Head of caudate nucleus (tissue), 42 donors: ENCODE results near the gene CCSER1.
"Not testable (repeated sequence)": the region's sequence is repeated elsewhere in the genome, so short reads cannot be mapped to it uniquely, and the experiment has no call there.

Experiments
- DNase-seq, 42 donors: peaks; one replicate each; pipeline versions ENCODE4 v3.0.0 to v3.0.0-alpha.2; 2020 to 2021; ENCODE audit warnings: mixed read lengths in 7 of 42
- intact Hi-C: fragments of 100-400 bp; cut with DNase I; formaldehyde crosslinking; loops from one replicate; pipeline ENCODE4 v1.15.0; 2022

The CCSER1 gene

DNA sequence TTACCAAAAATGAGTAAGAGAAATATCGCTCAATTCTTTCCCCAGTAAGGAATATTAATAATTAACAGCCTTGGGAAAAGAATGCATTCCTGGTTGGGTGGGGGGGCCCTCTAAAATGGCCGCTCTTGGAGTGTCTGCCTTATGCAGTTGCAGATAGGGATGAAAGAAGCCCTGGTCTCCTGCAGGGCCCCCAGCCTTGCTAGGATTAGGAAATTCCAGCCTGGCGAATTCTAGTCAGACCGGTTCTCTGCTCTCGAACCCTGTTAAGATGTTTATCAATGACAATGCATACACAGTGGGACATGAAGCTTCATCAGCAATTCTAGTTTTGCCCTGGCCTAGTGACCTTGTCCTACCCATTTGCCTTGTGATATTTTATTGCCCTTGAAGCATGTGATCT lies 1128.8 kb downstream of the CCSER1 start:
- intact Hi-C loops, result no loop called here

DNA sequence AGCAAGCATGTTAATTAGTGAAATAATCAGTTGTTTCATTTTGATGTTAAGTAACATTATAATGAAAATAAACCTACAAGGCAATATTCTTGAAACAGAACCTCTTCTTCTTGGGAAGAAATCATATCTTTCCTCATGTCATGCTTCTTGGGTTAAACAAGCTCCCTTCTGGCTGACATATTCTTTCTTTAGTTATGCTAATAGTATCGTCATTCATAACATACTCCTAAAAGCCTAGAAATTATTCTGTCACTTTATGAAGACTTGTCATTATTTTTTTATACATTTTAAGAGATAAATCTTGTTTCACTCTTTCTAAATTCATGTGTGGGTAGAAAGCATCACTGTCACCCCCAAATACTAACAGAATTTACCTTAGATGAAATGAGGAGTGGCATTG lies 1129.6 kb downstream of the CCSER1 start:
- intact Hi-C loops, result no loop called here
- DNase-seq, result no peak

More for the DNA sequence above, 1128.8 kb downstream of the CCSER1 start:
- DNase-seq, result no peak

DNA sequence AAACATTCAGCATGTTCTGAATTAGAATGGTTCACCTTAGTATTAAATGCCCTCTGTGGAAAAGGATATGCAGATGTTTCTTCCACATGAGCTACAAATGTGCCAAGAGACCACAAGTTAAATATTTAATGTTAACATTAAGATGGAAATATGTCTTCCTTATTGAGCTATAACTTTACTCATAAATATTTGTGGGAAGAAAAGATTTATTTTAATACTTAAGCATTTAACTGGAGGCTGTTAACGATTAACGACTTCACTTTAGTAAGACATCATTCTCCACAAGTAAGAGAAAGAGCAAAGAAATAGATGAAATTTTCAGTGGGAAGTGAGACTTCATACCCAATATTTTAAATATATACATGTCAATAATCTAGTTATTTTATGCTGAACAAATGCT lies 1130.5 kb downstream of the CCSER1 start:
- intact Hi-C loops, result no loop called here

DNA sequence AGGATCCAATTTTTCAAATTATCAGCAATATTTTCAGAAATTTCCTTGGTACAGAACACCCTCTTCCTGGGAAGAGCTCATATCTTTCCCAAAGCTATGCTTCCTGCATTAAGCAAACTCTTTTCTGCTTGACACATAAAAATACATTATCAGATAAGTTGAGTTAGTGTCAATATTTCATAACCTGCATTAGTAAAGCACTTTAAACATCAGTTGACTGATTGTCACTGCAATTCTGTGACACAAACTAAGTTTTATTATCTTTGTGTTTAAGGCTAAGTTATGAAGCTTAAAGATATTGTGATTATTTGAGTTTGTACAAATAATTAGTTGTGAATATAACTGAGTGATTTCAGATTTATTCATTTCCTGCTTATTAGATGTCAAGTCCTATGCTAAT lies 1131.1 kb downstream of the CCSER1 start:
- no peak for DNase-seq
- intact Hi-C loops, result no loop called here

More for the DNA sequence above, 1130.5 kb downstream of the CCSER1 start:
- no peak for DNase-seq

DNA sequence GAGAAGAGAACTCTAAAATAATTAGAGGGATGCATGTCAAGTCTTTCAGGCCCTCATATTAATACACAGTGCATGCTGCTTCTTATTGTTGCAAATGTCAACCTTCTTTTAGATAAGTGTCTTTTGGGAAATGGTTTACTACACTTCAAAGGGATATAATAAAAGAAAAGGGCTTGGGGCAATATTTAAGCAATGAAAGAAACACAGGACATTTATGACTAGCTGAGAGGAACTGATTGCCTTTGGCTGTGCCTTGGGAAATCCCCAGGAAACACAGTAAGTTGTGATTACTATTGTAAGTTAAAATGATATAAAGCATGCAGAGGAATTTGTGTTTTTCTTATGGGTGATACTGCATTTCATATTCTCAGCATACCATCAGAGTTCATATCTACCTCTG lies 1140.3 kb downstream of the CCSER1 start:
- DNase-seq, result no peak
- intact Hi-C loops, result no loop called here

DNA sequence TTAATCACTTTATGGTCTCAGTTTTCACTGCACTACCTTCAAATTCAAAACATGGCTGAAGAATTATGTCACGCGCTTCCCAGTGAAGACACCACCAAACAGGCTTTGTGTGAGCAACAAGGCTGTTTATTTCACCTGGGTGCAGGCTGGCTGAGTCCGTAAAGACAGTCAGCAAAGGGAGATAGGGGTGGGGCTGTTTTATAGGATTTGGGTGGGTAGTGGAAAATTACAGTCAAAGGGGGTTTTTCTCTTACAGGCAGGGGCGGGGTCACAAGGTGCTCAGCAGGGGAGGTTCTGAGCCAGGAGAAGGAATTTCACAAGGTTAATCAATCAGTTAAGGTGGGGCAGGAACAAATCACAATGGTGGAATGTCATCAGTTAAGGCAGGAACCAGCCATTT lies 1141.3 kb downstream of the CCSER1 start:
- DNase-seq, result not testable (repeated sequence)

DNA sequence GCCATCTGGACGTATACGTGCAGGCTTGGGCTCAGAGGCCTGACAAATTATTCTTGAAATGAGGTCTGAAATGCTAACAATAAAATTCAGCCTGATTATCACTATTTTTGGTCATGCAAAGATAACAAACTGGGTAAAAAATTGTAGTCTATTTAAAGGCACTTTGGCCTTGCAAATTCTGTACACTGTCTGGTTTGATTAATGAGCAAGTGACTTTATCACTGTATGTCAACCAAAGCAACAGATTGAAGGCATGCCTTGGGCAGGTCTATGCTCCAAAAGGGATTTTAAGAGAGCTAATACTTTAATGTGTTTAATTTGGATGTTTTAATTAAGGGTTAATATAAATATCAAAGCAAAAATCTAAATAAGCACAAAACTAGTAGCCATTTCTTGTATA lies 1141.7 kb downstream of the CCSER1 start:
- DNase-seq, result no peak
- intact Hi-C loops, result no loop called here

More for the DNA sequence above, 1141.3 kb downstream of the CCSER1 start:
- intact Hi-C loops, result not testable (repeated sequence)

DNA sequence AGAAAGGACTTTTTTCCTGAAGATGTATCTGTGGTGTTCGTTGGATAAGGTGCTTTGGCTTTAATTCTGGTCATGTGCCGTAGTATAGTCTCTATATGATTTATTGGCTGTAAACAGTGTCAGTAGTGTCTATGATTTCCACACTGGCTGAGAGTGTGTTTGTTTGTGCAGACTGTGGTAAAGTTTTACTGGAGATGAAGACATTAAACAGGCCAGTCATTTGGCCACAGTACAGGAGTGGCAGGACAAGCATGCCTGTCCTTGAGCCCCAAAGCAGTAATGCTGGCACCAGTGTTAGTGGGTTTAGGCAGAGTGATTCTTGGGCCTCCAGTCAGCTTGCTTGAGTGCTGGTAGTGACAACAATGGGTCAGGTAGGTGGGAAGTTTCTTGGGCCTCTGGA lies 1152.7 kb downstream of the CCSER1 start:
- intact Hi-C loops, result no loop called here
- DNase-seq, result no peak

DNA sequence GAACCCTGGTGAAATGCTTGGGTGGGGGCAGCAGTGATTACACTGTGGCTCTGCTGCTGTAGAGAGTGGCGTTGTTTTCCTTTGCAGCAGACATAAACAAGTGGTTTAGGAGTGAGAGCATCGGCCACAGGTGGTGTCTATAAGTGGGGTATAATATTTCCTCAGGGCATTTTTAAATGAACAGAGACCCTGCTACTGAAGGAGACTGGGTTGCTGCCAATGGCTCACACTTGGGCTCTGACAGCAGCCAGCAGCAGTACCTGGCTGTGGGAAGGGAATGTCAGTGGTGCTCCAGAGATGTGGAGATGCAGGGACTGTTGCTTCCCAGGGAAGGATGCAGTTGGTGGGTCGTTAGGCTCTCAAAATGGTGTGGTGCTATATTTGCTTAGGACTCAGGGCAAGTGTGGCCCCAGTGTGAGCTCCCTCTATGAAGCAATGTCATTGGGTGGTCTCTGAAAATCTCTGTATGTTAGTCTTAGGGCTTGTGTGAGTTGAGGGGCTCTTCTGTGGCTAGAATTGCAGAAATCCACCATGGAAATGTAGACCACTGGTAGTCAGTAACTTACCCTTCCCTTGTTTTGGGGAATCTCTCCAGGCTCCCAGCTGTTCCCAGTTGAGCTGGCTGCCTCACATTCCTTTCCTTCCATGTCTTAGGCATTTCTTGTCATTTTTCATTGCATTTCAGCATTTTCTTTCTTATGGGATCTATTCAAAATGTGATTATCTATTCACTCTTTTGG lies 1153.5 kb downstream of the CCSER1 start:
- intact Hi-C loops, result no loop called here

DNA sequence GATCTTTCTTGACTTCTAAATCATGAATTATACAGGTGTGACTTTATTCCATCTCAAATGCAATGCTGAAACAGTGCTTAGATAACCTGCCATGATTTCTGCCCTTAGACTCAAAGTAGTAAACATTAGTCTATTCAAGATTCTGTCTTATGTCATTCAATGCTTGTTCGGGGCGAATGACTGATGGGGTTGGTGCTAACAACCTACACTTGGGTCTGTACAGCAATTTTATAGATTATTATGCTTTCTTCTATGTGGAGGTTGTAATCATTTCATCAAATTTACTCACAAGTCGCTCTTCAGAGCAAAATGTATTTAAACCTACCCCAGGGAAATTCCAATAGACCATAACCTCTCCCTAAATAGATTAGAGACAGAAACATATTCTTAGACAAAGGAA lies 1155.0 kb downstream of the CCSER1 start:
- no peak for DNase-seq
- intact Hi-C loops, result no loop called here

More for the DNA sequence above, 1153.5 kb downstream of the CCSER1 start:
- DNase-seq, result no peak

DNA sequence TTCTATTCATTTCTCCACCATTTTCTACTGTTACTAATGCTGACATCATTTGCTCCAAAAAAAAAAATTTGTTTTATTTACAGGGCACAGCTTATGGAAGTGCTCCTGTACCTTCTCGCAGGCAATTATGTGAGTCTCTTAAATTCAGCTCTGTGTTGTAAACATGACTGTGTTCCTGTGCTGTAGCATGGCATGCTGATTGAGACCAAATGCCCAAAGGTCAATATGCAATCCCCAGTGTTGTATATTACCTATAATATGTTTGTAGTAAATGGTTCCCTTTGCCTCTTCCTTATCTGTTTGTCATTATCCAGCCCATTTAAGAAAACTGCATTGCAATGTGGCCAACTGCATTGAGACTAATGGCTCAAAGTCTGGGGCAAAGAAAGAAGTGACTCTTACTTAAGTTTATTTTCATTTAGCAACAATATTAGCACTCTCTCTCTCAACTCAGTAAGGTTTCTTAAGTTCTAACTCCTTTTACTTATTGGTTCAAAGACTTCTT lies 1156.6 kb downstream of the CCSER1 start:
- intact Hi-C loops, result no loop called here
- DNase-seq, result no peak

DNA sequence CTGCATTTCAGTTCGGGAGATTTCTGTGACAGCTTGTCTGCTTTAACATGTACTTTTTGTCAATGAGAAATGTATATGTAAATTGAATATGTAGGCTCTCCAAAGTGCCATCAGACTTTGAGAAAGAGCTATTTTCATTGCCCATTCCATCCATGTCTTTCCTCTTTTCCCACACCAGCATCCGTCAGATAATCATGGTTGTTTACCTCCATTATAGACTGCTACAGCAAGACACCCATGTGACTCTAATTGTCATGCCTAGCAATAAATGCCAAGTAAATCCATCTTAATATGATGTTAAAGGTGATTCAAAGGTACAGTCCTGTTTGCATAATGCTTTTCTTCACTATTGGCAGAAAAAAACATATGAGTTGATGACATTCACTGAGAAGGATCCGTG lies 1157.3 kb downstream of the CCSER1 start:
- no peak for DNase-seq
- intact Hi-C loops, result no loop called here

DNA sequence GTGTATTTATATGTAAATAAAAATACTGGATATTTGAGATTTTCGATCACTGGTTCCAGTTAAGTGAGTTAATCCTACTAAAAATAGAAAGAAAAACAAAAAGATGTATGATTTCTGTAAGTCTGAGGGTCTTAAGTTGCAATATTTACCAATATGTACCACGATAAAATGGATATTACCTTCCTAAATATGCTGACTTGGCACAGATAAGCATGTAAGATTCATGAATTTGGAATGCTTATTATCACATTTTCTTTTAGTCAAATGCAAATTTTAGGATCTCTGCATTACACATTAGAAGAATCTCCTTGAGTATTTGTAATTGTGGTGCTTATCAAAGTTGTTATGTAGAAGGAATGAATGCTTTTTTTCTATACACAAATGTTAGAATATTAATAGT lies 1158.3 kb downstream of the CCSER1 start:
- DNase-seq, result no peak
- intact Hi-C loops, result no loop called here

DNA sequence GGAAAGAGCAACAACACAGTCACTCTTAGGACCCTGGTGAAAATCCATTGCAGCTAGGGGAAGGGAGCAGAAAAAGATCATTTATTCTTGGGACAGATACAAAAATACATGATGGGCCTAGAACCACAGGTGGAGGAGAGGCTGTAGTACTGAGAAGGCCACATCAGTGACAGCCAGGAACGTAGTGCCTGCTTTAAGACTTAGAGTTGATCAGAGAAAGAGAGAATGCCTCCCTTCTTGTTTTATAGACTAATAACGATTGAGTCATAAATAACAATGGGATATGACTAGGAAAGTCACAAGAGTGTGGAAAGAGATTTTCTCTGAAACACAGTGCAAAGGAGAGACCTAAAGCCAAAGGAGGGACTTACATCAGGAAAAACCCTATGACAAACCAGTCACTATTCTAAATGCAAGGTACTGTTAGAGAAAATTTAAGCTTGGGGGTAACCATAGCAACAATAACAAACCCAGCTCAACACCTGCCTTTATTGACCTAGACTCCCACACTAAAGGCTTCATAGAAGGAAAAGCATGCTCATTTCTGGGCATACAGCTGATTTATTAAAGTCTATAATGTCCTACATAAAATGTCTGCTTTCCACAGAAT lies 1161.6 kb downstream of the CCSER1 start:
- no peak for DNase-seq
- intact Hi-C loops, result no loop called here

DNA sequence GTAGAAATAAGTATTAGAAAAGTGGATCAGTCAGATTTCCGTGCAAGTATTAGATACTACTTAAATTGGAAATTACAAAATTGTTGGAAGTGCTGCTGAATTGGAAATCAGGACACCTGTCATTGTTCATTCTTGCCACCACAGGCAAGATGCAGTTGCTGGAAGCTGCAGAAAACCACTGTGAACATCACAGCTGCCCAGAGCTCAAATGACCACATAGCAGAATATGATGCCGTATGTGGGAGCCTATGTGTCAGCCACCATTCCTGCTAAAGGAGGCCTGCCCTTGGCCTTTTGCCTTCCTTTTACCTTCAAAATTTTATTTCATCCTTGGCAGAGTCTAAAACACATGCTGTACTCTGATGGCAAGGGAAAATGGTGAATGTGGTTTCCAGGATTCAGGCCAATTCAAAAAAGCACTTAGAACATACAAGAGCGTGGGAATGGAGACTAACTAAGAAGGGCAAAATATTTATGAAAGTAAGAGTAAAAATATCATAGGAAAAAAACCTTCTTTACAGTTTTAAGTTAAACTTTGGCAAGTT lies 1171.0 kb downstream of the CCSER1 start:
- intact Hi-C loops, result no loop called here
- no peak for DNase-seq

DNA sequence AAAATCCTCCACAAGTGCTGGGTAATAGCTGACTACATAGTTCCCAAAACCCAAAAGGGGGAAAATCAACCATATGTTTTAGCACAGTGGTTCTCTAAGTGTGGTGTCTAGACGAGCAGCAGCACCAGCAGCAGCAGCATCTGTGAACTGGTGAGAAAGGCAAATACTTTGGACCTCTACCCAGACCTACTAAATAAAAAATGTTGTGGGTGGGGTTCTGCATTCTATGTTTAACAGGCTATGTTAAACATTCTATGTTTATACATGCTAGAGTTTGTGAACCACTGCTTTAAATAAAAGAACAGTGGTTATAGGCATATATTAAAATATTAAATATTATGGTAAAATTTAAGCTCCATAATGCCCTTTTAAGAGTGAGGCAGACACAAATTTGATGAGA lies 1171.6 kb downstream of the CCSER1 start:
- no peak for DNase-seq
- intact Hi-C loops, result no loop called here

DNA sequence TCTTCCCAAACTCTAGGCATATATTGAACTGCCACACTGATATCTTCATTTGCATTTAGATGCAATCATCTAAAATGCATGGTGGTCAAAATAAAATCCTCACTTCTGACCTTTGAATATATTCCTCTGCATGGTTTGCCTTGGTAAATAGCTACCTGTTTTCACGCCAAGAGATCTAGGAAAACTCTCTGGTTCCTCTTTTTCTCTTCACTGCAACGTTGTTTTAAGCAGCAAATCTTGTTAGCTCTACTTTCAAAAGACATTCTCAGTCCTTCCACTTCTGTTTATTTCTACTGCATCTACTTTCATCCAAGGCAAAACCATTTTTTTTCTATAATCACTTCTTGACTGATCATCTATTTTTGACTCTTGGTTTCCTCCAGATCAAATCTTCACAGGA lies 1174.9 kb downstream of the CCSER1 start:
- DNase-seq, result no peak
- intact Hi-C loops, result no loop called here

DNA sequence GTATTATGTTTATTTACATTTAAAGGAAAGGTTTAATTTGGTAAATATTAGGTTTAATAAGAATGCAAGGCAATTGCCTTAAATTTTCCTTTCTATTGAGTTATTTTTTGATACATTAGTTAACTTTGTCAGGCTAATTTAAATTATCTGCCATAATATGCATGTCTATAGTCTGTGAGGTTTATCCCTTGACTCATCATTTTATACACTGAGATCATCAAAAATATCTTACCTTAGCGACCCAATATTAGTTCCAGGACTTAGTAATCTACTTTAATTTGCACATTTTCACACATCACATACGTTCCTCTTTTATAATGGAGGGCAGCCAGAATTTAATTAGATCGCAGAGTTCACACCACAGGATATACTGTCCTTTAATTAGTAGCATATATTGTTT lies 1177.1 kb downstream of the CCSER1 start:
- intact Hi-C loops, result no loop called here
- no peak for DNase-seq

DNA sequence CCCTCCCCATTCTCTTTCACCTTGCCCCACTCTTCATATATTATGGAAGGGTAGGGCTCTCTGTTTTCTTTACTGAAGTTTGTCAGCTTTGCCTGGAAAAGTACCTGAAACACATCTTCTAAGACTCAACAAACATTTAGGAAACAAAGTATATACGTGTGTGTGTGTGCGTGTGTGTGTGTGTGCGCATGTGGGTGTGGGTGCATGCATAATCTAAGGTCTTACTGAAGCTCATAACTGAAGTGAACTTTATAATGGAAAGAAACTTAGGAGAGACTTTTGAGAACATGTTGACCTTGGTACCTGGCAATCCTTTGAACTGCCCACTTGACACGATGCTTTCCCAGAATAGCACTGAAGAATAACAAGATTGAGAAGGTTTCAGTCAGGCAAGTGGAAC lies 1190.2 kb downstream of the CCSER1 start:
- intact Hi-C loops, result no loop called here
- DNase-seq, result no peak

DNA sequence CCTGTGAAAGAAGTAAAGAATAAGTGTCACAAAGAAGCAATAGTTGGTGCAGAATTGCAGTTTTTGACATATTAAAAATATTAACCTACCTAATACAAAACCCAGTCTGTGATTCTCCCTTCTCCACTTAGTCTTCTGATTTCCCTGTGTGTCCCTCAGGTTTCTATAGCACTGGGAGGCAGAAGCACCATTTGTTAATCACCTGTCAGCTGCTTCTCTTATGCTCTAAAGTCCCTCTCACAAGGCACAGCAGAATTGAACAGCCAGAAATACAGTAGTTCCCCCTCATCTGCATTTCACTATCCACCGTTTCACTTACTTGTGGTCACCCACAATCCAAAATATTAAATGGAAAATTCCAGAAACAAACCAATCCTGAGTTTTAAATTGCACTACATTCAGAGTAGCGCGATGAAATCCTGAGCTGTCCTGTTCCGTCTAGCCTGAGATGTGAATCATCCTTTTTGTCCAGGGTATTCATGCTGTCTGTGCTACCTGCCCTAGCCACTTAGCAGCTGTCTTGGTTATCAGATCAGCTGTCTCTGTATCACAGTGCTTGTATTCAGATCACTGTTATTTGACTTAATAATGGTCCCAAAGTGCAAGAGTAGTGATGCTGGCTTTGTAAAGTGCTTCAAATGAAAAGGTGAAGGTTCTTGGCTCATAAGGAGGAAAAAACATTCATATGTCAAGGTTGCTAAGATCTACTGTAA lies 1192.5 kb downstream of the CCSER1 start:
- no peak for DNase-seq
- intact Hi-C loops, result no loop called here
